H1 (cell line): ENCODE results near the gene TVP23A. TPM values are rescaled to one million over a fixed set of nuclear protein-coding genes. Genes with fewer than 3 reads are reported as not detected.

Experiments used
- CTCF ChIA-PET: fragments of 300-600 bp; sonication (Branson Sonifier 250); formaldehyde crosslinking; loops from one replicate; lab custom pipeline; 2021; ENCODE audit not compliant: partially characterized antibody; lab: Charles Lee
- POLR2A ChIA-PET: fragments of 300-600 bp; sonication (Branson Sonifier 250); formaldehyde crosslinking; loops from one replicate; lab custom pipeline; 2021; ENCODE audit warnings: inconsistent platforms; ENCODE audit not compliant: partially characterized antibody; lab: Charles Lee
- DNase-seq, 2 experiments: peaks; one replicate each; pipeline versions ENCODE4 v3.0.0 to v3.0.0-alpha.2; 2010 to 2022; ENCODE audit warnings: low spot score in 2 of 2, low read depth in 1 of 2, mixed read lengths in 1 of 2
- FAIRE-seq: peaks from 2 replicates; lab custom pipeline; 2011; peaks lifted over from hg19 to GRCh38; lab: Jason Lieb, UNC
- H2AFZ ChIP-seq: 2 replicates; pipeline ENCODE4 v1.8.1; 2012; ENCODE audit warnings: low read length, inconsistent platforms
- H2AK5ac ChIP-seq: 2 replicates; pipeline ENCODE4 v1.6.1; 2013; ENCODE audit warnings: low read depth, low read length
- H2BK120ac ChIP-seq: replicated peaks from 2 replicates; pipeline ENCODE3; 2013; ENCODE audit warnings: low read depth, low read length, inconsistent platforms
- H2BK12ac ChIP-seq: 2 replicates; pipeline ENCODE4 v1.6.1; 2013; ENCODE audit warnings: low read depth, low read length
- H2BK15ac ChIP-seq: 2 replicates; pipeline ENCODE4 v1.6.1; 2013; ENCODE audit warnings: low read length
- H2BK20ac ChIP-seq: 2 replicates; pipeline ENCODE4 v1.6.1; 2013; ENCODE audit warnings: low read length
- H2BK5ac ChIP-seq: 2 replicates; pipeline ENCODE4 v1.6.1; 2013; ENCODE audit warnings: low read depth, low read length
- H3K14ac ChIP-seq: 2 replicates; pipeline ENCODE4 v1.6.1; 2013; ENCODE audit warnings: inconsistent platforms; ENCODE audit not compliant: insufficient read length
- H3K18ac ChIP-seq: 2 replicates; pipeline ENCODE4 v1.6.1; 2013; ENCODE audit warnings: low read length; ENCODE audit errors: extremely low read depth
- H3K23ac ChIP-seq: 2 replicates; pipeline ENCODE4 v1.6.1; 2013; ENCODE audit warnings: inconsistent platforms; ENCODE audit not compliant: insufficient read length
- H3K23me2 ChIP-seq: 2 replicates; pipeline ENCODE4 v1.6.1; 2013; ENCODE audit warnings: low read depth, low read length
- H3K27ac ChIP-seq: 2 replicates; pipeline ENCODE4 v1.6.1; 2011; ENCODE audit warnings: low read depth, low read length, inconsistent platforms
- H3K27me3 ChIP-seq, 4 experiments: replicated peaks in 1 of 4; 1 replicate in 1 of 4; 2 replicates in 3 of 4; pipeline versions ENCODE4 v1.6.1 to v1.8.1; 2011 to 2013; ENCODE audit warnings: low read length in 3 of 4, mild to moderate bottlenecking in 3 of 4, inconsistent platforms in 2 of 4, mixed read lengths in 2 of 4, moderate library complexity in 1 of 4; ENCODE audit not compliant: control insufficient read depth in 3 of 4, insufficient read depth in 3 of 4; ENCODE audit errors: extremely low read depth in 1 of 4
- H3K36me3 ChIP-seq, 4 experiments: 2 replicates each; pipeline versions ENCODE4 v1.6.1 to v1.8.1; 2011 to 2013; ENCODE audit warnings: mild to moderate bottlenecking in 4 of 4, low read length in 3 of 4, moderate library complexity in 2 of 4, control low read depth in 1 of 4, inconsistent platforms in 1 of 4; ENCODE audit not compliant: insufficient read depth in 4 of 4, control insufficient read depth in 2 of 4
- H3K4ac ChIP-seq: replicated peaks from 2 replicates; pipeline ENCODE3; 2013; ENCODE audit warnings: low read length, low read depth, mixed read lengths, inconsistent platforms; ENCODE audit not compliant: insufficient read length
- H3K4me1 ChIP-seq, 4 experiments: replicated peaks in 1 of 4; 1 replicate in 1 of 4; 2 replicates in 3 of 4; pipeline versions ENCODE4 v1.6.1 to v1.8.1; 2011 to 2013; ENCODE audit warnings: low read length in 3 of 4, inconsistent platforms in 2 of 4, mixed read lengths in 1 of 4; ENCODE audit not compliant: insufficient read depth in 4 of 4, control insufficient read depth in 3 of 4
- H3K4me2 ChIP-seq, 2 experiments: 2 replicates each; pipeline versions ENCODE4 v1.6.1 to v1.8.1; 2011 to 2013; ENCODE audit warnings: low read depth in 2 of 2, low read length in 2 of 2, control low read depth in 1 of 2, inconsistent platforms in 1 of 2, mild to moderate bottlenecking in 1 of 2; ENCODE audit not compliant: insufficient read depth in 1 of 2
- H3K4me3 ChIP-seq, 4 experiments: fragments of 200-600, 300-600 bp in 1 of 4; sonication (generic), shearing (Covaris generic), sonication (Bioruptor Twin) in 1 of 4; 2 replicates each; pipeline versions ENCODE4 v1.5.1 to v1.8.1; 2011 to 2016; ENCODE audit warnings: low read length in 4 of 4, low read depth in 3 of 4, control low read depth in 2 of 4, inconsistent platforms in 2 of 4, mild to moderate bottlenecking in 2 of 4, mixed read lengths in 1 of 4, moderate library complexity in 1 of 4; ENCODE audit not compliant: insufficient read depth in 2 of 4; ENCODE audit errors: extremely low read depth in 1 of 4
- H3K56ac ChIP-seq: replicated peaks from 2 replicates; pipeline ENCODE3; 2013; ENCODE audit warnings: low read depth, mild to moderate bottlenecking, mixed read lengths, low read length, inconsistent platforms; ENCODE audit not compliant: insufficient read length
- H3K79me1 ChIP-seq: 2 replicates; pipeline ENCODE4 v1.6.1; 2013; ENCODE audit warnings: low read depth, low read length, control low read depth
- H3K79me2 ChIP-seq, 2 experiments: 2 replicates each; pipeline versions ENCODE4 v1.6.1 to v1.8.1; 2012 to 2013; ENCODE audit warnings: low read length in 2 of 2, mild to moderate bottlenecking in 2 of 2, inconsistent platforms in 1 of 2; ENCODE audit not compliant: insufficient read depth in 2 of 2, control insufficient read depth in 1 of 2
- H3K9ac ChIP-seq, 4 experiments: replicated peaks in 1 of 4; 1 replicate in 1 of 4; 2 replicates in 3 of 4; pipeline versions ENCODE4 v1.6.1 to v1.8.1; 2011 to 2013; ENCODE audit warnings: low read depth in 3 of 4, low read length in 3 of 4, control low read depth in 2 of 4, mild to moderate bottlenecking in 2 of 4, moderate library complexity in 2 of 4, inconsistent platforms in 1 of 4; ENCODE audit errors: extremely low read depth in 1 of 4
- H3K9me3 ChIP-seq, 2 experiments: 2 replicates each; pipeline versions ENCODE4 v1.6.1 to v1.8.1; 2012 to 2013; ENCODE audit warnings: mild to moderate bottlenecking in 2 of 2, moderate library complexity in 2 of 2, control low read depth in 1 of 2, inconsistent platforms in 1 of 2, low read depth in 1 of 2, low read length in 1 of 2, mixed read lengths in 1 of 2; ENCODE audit not compliant: insufficient read depth in 2 of 2
- H4K20me1 ChIP-seq, 2 experiments: replicated peaks in 1 of 2; 2 replicates each; pipeline versions ENCODE3 to v1.8.1; 2011 to 2013; ENCODE audit warnings: inconsistent platforms in 2 of 2, low read length in 2 of 2, mild to moderate bottlenecking in 1 of 2; ENCODE audit not compliant: insufficient read depth in 2 of 2, control insufficient read depth in 1 of 2
- H4K5ac ChIP-seq: 2 replicates; pipeline ENCODE4 v1.6.1; 2013; ENCODE audit warnings: low read length, low read depth, mixed read lengths, inconsistent platforms; ENCODE audit not compliant: insufficient read length
- H4K8ac ChIP-seq: 2 replicates; pipeline ENCODE4 v1.8.0; 2013; ENCODE audit warnings: mild to moderate bottlenecking, moderate library complexity, low read length, inconsistent platforms; ENCODE audit not compliant: insufficient read depth; ENCODE audit errors: extremely low read depth
- H4K91ac ChIP-seq: replicated peaks from 2 replicates; pipeline ENCODE3; 2013; ENCODE audit warnings: low read length, mixed read lengths, inconsistent platforms; ENCODE audit not compliant: insufficient read length
- CBX5 ChIP-seq: fragments of 300-800, 300-1000 bp; sonication (generic); IDR thresholded peaks from 2 replicates; pipeline ENCODE4 v1.7.1; 2016; ENCODE audit warnings: antibody characterized with exemption, low read length, low read depth
- WGBS, 2 experiments: shearing (Covaris generic) in 1 of 2; methylation state at CpG; one replicate each; pipeline versions ENCODE4 v1.1.6 to v1.1.7; 2013 to 2015; ENCODE audit warnings: low lambda C conversion rate in 2 of 2, mixed read lengths in 2 of 2, inconsistent platforms in 1 of 2, low coverage in 1 of 2, missing lambda C conversion rate in 1 of 2; ENCODE audit not compliant: insufficient replicate concordance in 2 of 2, insufficient coverage in 1 of 2, insufficient read length in 1 of 2; ENCODE audit errors: extremely low coverage in 1 of 2, missing lambda C conversion rate in 1 of 2; 5-methylcytosine and 5-hydroxymethylcytosine counted together
- polyA plus RNA-seq, 7 experiments: library from polyadenylated mRNA; depleted of rRNA in 3 of 7; stranded (reverse) in 5 of 7; unstranded in 2 of 7; fragments of >200 nt in 5 of 7; fragments of 200-250 nt in 2 of 7; gene quantifications; 1 replicate in 5 of 7; 2 replicates in 1 of 7; 4 replicates in 1 of 7; pipeline versions ENCODE4 v1.2.1 to v1.2.3, GENCODE V29; 2011 to 2013; ENCODE audit warnings: missing spikeins in 2 of 7, mixed read lengths in 2 of 7
- total RNA-seq: library from RNA; stranded (reverse); fragmentation: NEBNext Ultra II Directional; extraction: Animal tissue kit (Norgen Biotek cat#: 25700); gene quantifications from 2 replicates; pipeline ENCODE4 v1.2.1, GENCODE V29; 2021

The TVP23A gene
- total and polyA plus RNA-seq, 2 of the 8 experiments (the other 6 are each of a cell fraction or from before 2014, with no cell fraction given), result 2.2 to 3.1 TPM

DNA sequence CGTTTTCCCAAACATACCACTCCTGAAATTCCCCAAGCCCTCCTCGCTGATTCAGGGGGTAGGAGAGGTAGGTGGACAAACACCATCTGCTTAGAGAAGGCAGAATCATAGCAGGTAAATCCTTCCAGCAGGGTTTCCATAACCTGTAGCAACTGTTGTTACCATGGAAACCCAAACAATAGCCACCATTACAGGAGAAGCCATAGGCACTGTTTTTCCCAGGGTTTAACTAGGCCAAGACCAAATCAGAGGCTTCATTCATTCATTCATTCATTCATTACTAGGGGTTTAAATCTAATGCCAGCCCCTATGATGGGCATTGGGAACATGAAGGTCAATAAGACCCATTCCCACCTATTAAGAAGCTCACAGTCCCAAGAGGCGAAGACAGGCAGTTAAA lies 32.9 kb upstream of the TVP23A start:
- H3K4me1 ChIP-seq, result no peaks in the 10 kb centered on the region
- H3K27ac ChIP-seq, result no peak overlapping the region
- H2BK120ac ChIP-seq, result no peak overlapping the region
- H4K8ac ChIP-seq, result no peak overlapping the region
- no peak overlapping the region for H3K56ac ChIP-seq
- H3K79me1 ChIP-seq, result no peaks in the 10 kb centered on the region
- CTCF ChIA-PET, result no interaction called here
- no peak overlapping the region for H2AFZ ChIP-seq
- no peak overlapping the region for H3K18ac ChIP-seq
- H2BK12ac ChIP-seq, result no peak overlapping the region
- H3K4me2 ChIP-seq, result no peak overlapping the region
- no peak overlapping the region for H3K9ac ChIP-seq
- no peak overlapping the region for H3K4ac ChIP-seq
- H4K5ac ChIP-seq, result no peak overlapping the region
- H3K27me3 ChIP-seq, result no peaks in the 10 kb centered on the region; a peak in 1 of 7 replicates
- no peak overlapping the region for H2BK15ac ChIP-seq
- no peak overlapping the region for H3K14ac ChIP-seq
- DNase-seq (no peak), FAIRE-seq (no peak)
- POLR2A ChIA-PET, result no interaction called here
- WGBS, 2 experiments, result 80% methylated on average over 3 of the region's 3 CpGs; no CpG with 5 or more reads in 1 of the 2 experiments
- H3K23ac ChIP-seq, result no peak overlapping the region
- H3K79me2 ChIP-seq, result no peaks in the 10 kb centered on the region
- no peak for TF ChIP-seq CBX5
- no peak overlapping the region for H2BK20ac ChIP-seq
- no peaks in the 10 kb centered on the region for H4K20me1 ChIP-seq
- no peak overlapping the region for H2AK5ac ChIP-seq
- H3K4me3 ChIP-seq, result no peak overlapping the region
- no peak overlapping the region for H4K91ac ChIP-seq
- H3K9me3 ChIP-seq, result no peaks in the 10 kb centered on the region
- H3K36me3 ChIP-seq, result no peaks in the 10 kb centered on the region
- no peaks in the 10 kb centered on the region for H3K23me2 ChIP-seq
- no peak overlapping the region for H2BK5ac ChIP-seq
